Measurements from ENCODE around the gene ASB1.

DNA sequence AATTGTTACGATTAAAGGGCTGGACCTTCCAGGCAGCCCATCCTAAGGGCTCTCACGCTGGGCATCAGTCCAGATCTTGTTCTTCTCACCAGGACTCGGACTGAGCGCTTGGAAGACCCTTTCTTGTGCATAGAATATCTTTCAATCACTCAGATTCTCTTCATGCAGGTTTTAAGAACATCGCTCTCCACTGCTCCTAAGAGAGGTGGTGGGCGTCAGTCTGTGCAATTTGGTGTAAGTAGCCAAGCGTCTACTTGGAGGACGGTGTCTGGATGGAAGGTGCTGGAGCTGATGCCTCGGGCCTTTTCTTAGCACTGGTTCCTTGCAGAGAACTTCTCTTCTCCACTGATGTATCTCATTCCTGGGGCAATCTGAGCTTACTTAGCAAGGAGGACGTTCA lies 68.7 kb downstream of the ASB1 start:
- TF ChIP-seq, protein P1, sequence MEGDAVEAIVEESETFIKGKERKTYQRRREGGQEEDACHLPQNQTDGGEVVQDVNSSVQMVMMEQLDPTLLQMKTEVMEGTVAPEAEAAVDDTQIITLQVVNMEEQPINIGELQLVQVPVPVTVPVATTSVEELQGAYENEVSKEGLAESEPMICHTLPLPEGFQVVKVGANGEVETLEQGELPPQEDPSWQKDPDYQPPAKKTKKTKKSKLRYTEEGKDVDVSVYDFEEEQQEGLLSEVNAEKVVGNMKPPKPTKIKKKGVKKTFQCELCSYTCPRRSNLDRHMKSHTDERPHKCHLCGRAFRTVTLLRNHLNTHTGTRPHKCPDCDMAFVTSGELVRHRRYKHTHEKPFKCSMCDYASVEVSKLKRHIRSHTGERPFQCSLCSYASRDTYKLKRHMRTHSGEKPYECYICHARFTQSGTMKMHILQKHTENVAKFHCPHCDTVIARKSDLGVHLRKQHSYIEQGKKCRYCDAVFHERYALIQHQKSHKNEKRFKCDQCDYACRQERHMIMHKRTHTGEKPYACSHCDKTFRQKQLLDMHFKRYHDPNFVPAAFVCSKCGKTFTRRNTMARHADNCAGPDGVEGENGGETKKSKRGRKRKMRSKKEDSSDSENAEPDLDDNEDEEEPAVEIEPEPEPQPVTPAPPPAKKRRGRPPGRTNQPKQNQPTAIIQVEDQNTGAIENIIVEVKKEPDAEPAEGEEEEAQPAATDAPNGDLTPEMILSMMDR (IDR thresholded peaks at IDR 0.05; ENCODE audit: insufficient read depth, low read length), result no peak
- TF ChIP-seq, protein P2, sequence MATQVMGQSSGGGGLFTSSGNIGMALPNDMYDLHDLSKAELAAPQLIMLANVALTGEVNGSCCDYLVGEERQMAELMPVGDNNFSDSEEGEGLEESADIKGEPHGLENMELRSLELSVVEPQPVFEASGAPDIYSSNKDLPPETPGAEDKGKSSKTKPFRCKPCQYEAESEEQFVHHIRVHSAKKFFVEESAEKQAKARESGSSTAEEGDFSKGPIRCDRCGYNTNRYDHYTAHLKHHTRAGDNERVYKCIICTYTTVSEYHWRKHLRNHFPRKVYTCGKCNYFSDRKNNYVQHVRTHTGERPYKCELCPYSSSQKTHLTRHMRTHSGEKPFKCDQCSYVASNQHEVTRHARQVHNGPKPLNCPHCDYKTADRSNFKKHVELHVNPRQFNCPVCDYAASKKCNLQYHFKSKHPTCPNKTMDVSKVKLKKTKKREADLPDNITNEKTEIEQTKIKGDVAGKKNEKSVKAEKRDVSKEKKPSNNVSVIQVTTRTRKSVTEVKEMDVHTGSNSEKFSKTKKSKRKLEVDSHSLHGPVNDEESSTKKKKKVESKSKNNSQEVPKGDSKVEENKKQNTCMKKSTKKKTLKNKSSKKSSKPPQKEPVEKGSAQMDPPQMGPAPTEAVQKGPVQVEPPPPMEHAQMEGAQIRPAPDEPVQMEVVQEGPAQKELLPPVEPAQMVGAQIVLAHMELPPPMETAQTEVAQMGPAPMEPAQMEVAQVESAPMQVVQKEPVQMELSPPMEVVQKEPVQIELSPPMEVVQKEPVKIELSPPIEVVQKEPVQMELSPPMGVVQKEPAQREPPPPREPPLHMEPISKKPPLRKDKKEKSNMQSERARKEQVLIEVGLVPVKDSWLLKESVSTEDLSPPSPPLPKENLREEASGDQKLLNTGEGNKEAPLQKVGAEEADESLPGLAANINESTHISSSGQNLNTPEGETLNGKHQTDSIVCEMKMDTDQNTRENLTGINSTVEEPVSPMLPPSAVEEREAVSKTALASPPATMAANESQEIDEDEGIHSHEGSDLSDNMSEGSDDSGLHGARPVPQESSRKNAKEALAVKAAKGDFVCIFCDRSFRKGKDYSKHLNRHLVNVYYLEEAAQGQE (IDR thresholded peaks at IDR 0.05; ENCODE audit: insufficient replicate concordance, low read depth), result no peak
- TF ChIP-seq POLR2AphosphoS5 (IDR thresholded peaks at IDR 0.05; ENCODE audit: low read depth) (no peak), GABPA (IDR thresholded peaks at IDR 0.05; ENCODE audit: low read depth) (no peak)

Measured in HL-60 (cell line).